ENCODE measurements around the gene KAT8. TPM values are rescaled to one million over a fixed set of nuclear protein-coding genes. Genes with fewer than 3 reads are reported as not detected.

Gene KAT8
- total and polyA plus RNA-seq, 9 of the 15 experiments (the other 6 are each of a cell fraction or from before 2014, with no cell fraction given): 10.0 to 98.5 (median 76.4) TPM

GRCh38 chr16:31094424-31095120 is 22.9 kb upstream of the KAT8 start, which contains the start of gene VKORC1 (continued):
- TF ChIP-seq RREB1 (CRISPR knock-in tag; IDR thresholded peaks at IDR 0.05) (no peak), TCF3 (CRISPR knock-in tag; IDR thresholded peaks at IDR 0.05) (peak; percentile 40), SAP30 (IDR thresholded peaks at IDR 0.05; ENCODE audit: borderline replicate concordance, insufficient read depth, low read depth, low read length, poor library complexity, severe bottlenecking) (peak; percentile 77), ZNF280B (CRISPR knock-in tag; IDR thresholded peaks at IDR 0.05) (no peak), ZNF561 (CRISPR knock-in tag; conservative IDR thresholded peaks at IDR 0.05) (no peak), THRB (CRISPR knock-in tag; conservative IDR thresholded peaks at IDR 0.05) (no peak), CBFA2T2 (conservative IDR thresholded peaks at IDR 0.05) (no peak), TARDBP (IDR thresholded peaks at IDR 0.05) (no peak), NFATC3 (IDR thresholded peaks at IDR 0.05) (no peak), ZNF324 (CRISPR knock-in tag; IDR thresholded peaks at IDR 0.05) (no peak), BHLHE40 (IDR thresholded peaks at IDR 0.05; ENCODE audit: low read length) (peak; percentile 88), MAFK (IDR thresholded peaks at IDR 0.05; ENCODE audit: low read length) (no peak), CBFB (CRISPR knock-in tag; IDR thresholded peaks at IDR 0.05) (0 out of 2 replicates have a peak, but pooled peaks have one; percentile 19), CHD4 (IDR thresholded peaks at IDR 0.05; ENCODE audit: insufficient read depth, insufficient replicate concordance, low read depth, low read length, poor library complexity, severe bottlenecking) (no peak), ZNF143 (CRISPR knock-in tag; IDR thresholded peaks at IDR 0.05) (peak; percentile 94), PRMT5 (CRISPR knock-in tag; IDR thresholded peaks at IDR 0.05) (no peak), SMAD2 (IDR thresholded peaks at IDR 0.05; ENCODE audit: low read depth, low read length) (no peak), TEAD4 (IDR thresholded peaks at IDR 0.05; ENCODE audit: low read length) (peak; percentile 59), TEAD4 (CRISPR knock-in tag; IDR thresholded peaks at IDR 0.05; ENCODE audit: borderline replicate concordance) (peak; percentile 39; the same call in 1 of the 2 replicates)
